HL-60 (cell line): ENCODE results near the gene TREH. TPM values are rescaled to one million over a fixed set of nuclear protein-coding genes. Genes with fewer than 3 reads are reported as not detected.
A peak's percentile ranks its signal among the peaks of the same experiment; 100 is the strongest.

Source experiments
- DNase-seq, 2 experiments: peaks; one replicate each; pipeline ENCODE4 v3.0.0-alpha.2; 2010 to 2020; ENCODE audit warnings: low read depth in 1 of 2, low spot score in 1 of 2
- H3K27ac ChIP-seq: fragments of 250-450 bp; sonication (Bioruptor Pico); replicated peaks from 2 replicates; pipeline ENCODE4 v1.5.1; 2020; ENCODE audit warnings: mild to moderate bottlenecking, moderate library complexity
- H3K27me3 ChIP-seq: fragments of 250-450 bp; sonication (Bioruptor Pico); 2 replicates; pipeline ENCODE4 v1.5.1; 2021; ENCODE audit warnings: mild to moderate bottlenecking, moderate library complexity; ENCODE audit not compliant: insufficient read depth, poor library complexity, severe bottlenecking
- H3K4me3 ChIP-seq: replicated peaks from 2 replicates; pipeline ENCODE4 v1.5.1; 2011; ENCODE audit warnings: mild to moderate bottlenecking, control low read depth, low read length; ENCODE audit not compliant: insufficient read depth
- CTCF ChIP-seq: IDR thresholded peaks from one replicate; pipeline ENCODE4 v1.5.1; 2011; ENCODE audit warnings: low read length, control low read depth, inconsistent platforms; ENCODE audit not compliant: insufficient read depth
- GABPA ChIP-seq: IDR thresholded peaks from 2 replicates; pipeline ENCODE4 v1.6.1; 2012; ENCODE audit warnings: low read depth
- POLR2AphosphoS5 ChIP-seq: IDR thresholded peaks from 2 replicates; pipeline ENCODE4 v1.6.1; 2012; ENCODE audit warnings: low read depth
- REST ChIP-seq: IDR thresholded peaks from 2 replicates; pipeline ENCODE4 v1.6.1; 2012; ENCODE audit warnings: low read depth; ENCODE audit not compliant: insufficient replicate concordance
- SPI1 ChIP-seq: IDR thresholded peaks from 2 replicates; pipeline ENCODE4 v1.6.1; 2012; ENCODE audit warnings: low read depth, mild to moderate bottlenecking, borderline replicate concordance
- microRNA-seq: library from miRNA; unstranded; fragments of <30 nt; microRNA quantifications from one replicate; pipeline ENCODE4, GENCODE V29; 2018

TREH gene

GRCh38 chr11:118607401-118608359 lies 71.8 kb downstream of the TREH start, which contains the start of gene PHLDB1:
Gene PHLDB1, plus strand, starts transcription at chr11:118607615. Its CDS starts 6,222 bp downstream, at chr11:118613837.
- Histone ChIP-seq H3K27me3 (peaks cover 25% of the 10 kb centered on the region), H3K4me3 (peak within 1 kb of the TSS; percentile 51), H3K27ac (no peak within 1 kb of the TSS)
- TF ChIP-seq SPI1: peak; percentile 60; the same call in 1 of the 2 replicates
- TF ChIP-seq POLR2AphosphoS5: no peak
- no peak for TF ChIP-seq REST
- no peak for TF ChIP-seq GABPA
- TF ChIP-seq CTCF: no peak
- DNase-seq: peak in 1 of 2 experiments; percentile 43

Small RNA genes within 50 kb of the gene (microRNA-seq; reads per million reads assigned to microRNA genes)
- gene MIR6716: not detected
